Measurements from ENCODE around the gene ZNF599.

- TF ChIP-seq, protein P1, sequence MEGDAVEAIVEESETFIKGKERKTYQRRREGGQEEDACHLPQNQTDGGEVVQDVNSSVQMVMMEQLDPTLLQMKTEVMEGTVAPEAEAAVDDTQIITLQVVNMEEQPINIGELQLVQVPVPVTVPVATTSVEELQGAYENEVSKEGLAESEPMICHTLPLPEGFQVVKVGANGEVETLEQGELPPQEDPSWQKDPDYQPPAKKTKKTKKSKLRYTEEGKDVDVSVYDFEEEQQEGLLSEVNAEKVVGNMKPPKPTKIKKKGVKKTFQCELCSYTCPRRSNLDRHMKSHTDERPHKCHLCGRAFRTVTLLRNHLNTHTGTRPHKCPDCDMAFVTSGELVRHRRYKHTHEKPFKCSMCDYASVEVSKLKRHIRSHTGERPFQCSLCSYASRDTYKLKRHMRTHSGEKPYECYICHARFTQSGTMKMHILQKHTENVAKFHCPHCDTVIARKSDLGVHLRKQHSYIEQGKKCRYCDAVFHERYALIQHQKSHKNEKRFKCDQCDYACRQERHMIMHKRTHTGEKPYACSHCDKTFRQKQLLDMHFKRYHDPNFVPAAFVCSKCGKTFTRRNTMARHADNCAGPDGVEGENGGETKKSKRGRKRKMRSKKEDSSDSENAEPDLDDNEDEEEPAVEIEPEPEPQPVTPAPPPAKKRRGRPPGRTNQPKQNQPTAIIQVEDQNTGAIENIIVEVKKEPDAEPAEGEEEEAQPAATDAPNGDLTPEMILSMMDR (IDR thresholded peaks at IDR 0.05), result peak in 1 of 6 experiments; percentile 2
- TF ChIP-seq POLR2A (IDR thresholded peaks at IDR 0.05), result peak in 1 of 2 donors; percentile 26
Observed at GRCh38 chr19:34772697-34773554, at the start of gene ZNF599.
